NCI-H2029 treated with DMSO at 0.1 percent for 48 hours (cell line): ENCODE data around the gene KEL.
"Not testable (repeated sequence)": the region's sequence is repeated elsewhere in the genome, so short reads cannot be mapped to it uniquely, and the experiment has no call there.

Experiments
- DNase-seq: peaks from one replicate; lab custom pipeline; 2025; lab: John Stamatoyannopoulos, UW

The KEL gene

GRCh38 chr7:142961973-142962926, at the start of gene KEL:
Gene KEL, minus strand, starts transcription at chr7:142962363. Its CDS starts 157 bp downstream, at chr7:142962206.
- DNase-seq, result no peak

- DNase-seq, result peak; percentile 25
Measured at GRCh38 chr7:143008007-143008901, 46.1 kb upstream of the KEL start.

GRCh38 chr7:143005632-143006260, 43.6 kb upstream of the KEL start:
- no peak for DNase-seq

DNA sequence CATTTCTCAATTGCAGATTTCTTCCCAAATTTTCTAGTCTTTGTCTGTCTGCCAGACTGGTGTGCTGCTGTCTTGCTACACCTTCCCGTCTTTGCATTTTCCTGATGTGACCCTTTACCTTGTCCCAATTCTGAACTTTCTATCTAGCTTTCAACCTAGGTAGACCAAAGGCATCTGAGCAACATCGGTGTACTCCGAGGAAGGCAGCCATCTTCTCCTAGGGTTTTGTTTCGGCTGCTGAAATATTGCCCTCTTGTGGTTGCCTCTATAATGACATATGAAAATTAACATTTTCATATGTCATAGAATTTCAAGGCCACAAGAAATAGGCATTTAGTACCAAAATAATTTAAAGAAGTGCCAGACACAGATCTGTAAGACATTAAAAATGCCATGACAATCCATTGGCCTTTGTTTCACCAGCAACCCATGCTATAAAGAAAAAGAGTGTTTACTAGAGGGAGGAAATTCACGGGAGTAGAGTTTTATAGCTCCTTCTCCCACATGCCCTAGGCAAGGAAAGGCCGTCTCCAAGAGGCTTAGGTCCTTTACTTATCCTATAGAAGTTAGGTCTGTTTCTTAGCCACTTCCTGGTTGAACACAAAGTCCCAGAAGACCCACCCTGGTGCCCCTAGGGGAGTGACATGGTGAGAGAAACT, 41.4 kb upstream of the KEL start:
- no peak for DNase-seq

GRCh38 chr7:143002898-143003297, 40.7 kb upstream of the KEL start:
- no peak for DNase-seq

GRCh38 chr7:143002106-143002505, 39.9 kb upstream of the KEL start:
- no peak for DNase-seq

DNA sequence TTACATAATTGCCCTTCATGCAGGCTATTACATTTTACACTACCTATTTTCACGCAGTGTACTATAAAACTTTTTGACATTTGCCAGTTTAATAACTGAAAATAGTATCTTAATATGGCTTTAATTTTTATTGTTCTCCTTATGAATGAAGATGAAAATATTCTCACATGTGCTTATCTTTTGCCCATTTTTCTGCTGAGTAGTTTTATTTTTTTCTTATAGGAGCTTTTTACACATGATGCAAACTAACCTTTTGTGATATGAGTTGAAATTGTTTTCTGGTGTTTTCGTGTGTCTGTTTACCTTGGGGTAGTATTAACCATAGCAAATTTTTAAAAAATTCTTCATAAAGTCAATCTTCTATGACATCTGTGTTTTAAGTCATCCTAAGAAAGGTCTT, 38.5 kb upstream of the KEL start:
- no peak for DNase-seq

DNA sequence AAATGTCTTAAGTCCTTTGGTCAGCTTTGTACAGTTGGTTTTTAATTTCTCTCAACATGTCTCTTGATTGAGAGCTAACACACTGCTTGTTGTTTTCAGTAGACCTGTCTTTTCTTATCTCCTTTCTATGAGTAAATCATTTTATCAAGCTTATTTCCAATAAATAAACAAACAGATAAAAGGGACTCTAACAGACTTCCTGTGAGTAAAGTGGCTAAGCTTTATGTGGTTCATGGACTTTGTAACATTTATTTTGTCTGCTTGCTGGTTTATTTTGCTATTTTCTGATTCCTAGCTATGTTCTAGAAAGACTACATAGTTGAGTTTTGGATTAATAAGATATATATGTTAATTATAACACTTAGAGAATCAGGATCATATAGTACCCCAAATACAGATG, 37.6 kb upstream of the KEL start:
- DNase-seq, result no peak

DNA sequence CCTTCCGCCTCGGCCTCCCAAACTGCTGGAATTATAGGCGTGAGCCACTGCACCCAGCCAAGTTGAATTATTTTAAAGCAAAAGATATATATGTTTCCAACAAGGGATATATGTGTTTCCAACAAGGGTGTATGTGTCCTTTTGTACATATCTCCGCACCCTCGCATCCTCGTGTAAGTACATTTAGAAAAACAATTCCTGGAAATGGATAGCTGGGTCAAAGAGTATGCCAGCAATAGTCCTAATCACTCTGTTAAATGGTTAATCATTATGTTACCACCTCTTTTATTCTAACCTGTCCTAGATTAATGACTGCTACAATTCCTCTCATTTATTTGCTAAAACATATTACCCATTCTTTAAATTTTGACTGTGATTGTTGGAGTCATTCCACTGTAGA, 36.8 kb upstream of the KEL start:
- DNase-seq, result no peak

DNA sequence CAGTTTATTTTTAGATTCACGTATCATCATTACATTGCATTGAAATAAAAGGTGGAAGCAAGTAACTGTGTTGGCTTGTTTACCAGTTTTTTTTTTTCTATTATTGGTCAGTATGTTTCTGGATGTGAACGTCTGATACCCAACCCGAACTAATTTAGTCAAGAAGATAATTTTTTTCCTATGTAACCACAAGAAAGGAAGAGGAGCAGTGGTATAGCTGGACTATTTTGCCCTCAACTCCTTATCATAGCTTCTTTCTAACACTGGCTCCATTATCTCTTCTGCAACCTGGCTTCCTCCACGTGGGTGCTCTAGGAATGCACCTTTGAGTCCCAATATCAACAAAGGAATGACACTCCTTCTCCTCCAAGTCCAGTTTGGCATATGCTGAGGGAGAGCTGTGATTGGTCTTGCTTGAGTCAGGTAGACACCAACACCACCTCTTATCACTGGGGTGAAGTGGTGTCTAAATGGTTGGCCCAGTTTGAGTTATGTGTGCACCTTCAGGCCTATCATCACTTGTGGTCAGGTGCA, 35.4 kb upstream of the KEL start:
- DNase-seq, result no peak

DNA sequence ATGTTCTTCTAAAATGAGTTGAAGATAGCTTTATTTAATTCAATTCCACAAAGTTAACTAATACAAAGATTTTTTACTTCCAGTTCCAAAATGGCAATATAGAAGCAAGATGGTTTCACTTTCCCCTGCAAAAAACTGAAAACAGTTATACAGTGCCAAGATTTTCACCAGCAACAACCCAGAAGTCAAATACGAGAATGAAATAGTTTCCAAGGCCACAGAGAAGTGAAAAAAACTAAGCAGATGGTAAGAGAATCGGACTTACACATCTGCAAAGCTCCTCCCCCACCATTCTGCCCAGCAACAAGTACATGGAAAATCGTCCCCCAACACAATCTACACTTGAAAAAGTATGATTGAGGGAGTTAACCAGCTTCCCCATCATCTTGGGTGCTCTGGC, 30.3 kb upstream of the KEL start:
- DNase-seq, result no peak

DNA sequence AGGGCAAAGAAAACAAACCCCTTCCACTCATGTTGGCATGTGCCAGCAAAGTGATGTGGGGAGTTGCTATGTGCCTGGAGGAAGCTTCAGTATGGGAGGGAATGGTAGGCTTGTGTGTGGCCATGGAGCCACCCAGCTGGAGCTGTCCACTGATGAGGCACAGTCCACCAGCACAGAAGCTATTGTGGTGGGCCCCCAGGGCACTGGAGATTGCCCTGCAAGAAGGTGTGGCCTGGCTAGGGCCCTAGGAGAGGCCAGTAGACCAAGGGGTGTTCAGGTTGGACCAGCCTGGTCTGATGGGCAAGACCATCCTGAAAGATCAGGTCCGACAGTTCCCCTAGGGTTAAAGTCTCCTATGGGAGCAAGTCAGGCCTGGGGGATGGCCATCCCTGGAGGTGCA, 22.1 kb upstream of the KEL start:
- DNase-seq, result no peak

DNA sequence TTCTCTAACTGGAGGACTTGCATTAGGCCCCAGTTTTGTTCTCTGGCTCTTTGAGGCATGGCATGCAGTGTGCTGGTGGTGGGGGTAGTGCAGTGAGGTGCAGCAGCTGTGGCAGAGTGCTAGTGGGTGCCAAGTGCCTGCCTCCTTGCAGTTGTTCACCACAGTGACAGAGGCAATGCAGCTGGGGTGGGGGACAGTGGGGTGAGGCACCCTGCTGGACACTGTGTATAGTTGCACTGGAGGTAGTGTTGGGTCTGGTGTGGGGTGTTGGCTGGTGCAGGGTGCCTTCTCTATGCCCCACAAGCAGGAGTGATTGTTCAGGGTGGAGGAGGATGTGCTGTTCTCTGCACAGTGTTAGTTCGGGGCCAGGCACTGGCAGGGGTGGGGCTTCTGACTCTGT, 21.7 kb upstream of the KEL start:
- no peak for DNase-seq

DNA sequence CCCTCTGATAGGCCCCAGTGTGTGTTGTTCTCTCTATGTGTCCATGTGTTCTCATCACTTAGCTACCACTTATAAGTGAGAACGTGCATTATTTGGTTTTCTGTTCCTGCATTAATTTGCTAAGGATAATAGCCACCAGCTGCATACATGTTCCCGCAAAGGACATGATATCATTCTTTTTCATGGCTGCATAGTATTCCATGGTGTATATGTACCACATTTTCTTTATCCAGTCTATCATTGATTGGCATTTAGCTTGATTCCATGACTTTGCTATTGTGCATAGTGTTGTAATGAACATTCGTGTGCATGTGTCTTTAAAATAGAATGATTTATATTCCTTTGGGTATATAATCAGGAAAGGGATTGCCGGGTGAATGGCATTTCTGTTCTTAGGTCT, 16.2 kb upstream of the KEL start:
- DNase-seq, result not testable (repeated sequence)

DNA sequence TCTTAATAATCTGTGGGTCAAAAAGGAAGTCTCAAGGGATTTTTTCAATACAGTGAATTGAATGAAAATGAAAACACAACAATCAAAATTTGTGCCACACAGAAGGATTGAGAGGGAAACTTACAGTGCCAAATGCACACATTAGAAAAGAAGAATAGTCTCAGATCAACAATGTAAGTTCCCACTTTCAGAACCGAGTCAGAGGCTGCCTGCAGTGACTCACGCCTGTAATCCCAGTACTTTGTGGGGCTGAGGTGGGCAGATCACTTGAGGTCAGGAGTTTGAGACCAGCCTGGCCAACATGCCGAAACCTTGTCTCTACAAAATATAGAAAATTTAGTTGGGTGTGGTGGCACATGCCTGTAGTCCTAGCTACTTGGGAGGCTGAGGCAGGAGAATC, 12.5 kb upstream of the KEL start:
- no peak for DNase-seq

DNA sequence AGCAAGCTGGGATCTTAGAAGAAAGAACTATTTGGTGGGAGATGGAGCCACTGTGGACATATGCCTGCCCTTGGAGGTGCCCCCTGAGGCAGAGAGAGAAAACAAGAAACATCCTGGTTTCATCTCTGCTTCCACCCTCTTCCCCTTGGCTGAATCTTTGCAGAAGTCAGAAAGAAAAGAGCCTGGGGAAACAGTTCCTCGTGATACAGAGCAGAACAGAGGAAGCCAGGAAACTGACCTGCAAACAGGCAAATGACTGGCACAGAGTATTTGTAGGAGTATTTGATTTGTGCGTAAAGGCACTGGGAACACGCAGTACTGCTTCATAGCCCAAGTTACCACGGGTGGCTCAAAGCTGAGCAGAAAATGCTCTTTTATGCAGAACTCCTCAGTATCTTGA, 7.0 kb upstream of the KEL start:
- DNase-seq, result no peak

DNA sequence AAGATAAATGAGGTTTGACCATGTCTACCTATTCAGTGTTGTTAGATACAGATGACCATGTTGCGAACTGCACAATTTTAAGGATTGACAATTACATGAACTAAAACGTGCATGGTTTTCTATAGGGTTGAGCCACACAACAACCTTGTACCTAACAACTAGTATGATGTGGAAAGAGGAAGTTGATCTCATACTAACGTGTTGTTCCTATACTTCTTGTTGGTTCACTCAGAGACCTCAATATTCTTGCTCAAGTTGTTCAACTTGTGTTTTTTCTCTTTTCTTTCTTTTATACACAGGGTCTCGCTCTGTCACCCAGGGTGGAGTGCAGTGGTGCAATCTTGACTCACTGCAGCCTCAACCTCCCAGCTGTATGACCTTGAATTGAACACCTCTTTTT, 6.1 kb upstream of the KEL start:
- DNase-seq, result no peak

DNA sequence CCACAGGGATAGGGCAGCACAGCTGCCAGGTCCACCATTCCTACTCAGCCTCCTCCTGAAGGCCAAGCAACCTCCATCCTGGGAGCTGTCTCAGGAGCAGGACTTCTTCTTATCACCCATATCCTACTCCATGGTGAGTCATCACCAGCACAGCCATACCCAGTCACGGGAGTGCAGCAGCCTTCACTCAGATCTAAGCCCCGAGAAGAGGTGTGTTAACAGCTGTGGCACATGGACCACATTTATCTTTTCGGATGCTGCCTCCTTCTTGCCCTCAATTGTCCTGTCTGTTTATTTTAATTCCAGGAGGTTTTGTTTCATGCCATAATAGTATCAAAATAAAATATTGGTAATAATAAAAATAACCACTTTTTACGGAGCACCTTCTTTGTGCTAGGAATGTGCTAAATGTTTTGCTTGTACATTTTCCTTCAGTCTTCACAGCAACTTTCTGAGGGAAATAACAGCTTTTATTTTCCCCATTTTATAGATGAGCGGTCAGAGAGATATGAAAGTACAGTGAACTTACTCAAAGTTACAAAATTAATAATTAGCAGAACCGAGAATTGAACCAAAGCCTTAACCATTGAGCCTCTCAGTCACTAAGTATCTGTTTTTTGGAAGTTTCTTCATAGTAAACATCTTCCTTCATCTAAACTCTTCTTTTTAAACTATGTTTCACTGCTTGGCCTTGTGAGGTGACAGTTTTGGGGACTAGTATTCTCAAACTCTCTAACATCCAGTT, 2.5 kb upstream of the KEL start:
- no peak for DNase-seq

DNA sequence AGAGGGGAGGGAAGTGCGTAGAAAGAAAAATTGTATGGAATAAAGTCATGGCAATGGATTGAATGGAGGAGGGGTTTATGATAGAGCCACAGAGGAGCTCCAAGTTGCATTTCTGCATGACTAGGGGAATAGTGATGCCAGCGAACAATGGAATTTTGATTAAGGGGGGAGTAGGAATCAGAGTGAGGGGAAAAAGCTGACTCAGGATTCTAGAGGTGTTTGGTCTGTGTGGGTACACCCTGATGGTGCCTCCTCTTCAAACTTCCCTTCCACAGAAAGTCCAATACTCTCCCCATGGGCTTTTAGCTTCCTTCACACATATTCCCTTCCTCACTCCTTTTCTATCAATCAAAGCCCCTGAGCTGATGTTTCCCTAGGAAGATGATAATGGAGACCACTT, 1.8 kb upstream of the KEL start:
- DNase-seq, result no peak

- DNase-seq, result no peak
Measured at GRCh38 chr7:142962991-142963390, 828 bp upstream of the KEL start.

GRCh38 chr7:142961595-142961972, 579 bp downstream of the KEL start:
- DNase-seq, result no peak
